ENCODE data around the gene CWC27. TPM values are rescaled to one million over a fixed set of nuclear protein-coding genes. Genes with fewer than 3 reads are reported as not detected.

Gene CWC27
- total RNA-seq, 4 donors from 2014 or later = 12.3 to 21.2 (median 13.4) TPM

DNA sequence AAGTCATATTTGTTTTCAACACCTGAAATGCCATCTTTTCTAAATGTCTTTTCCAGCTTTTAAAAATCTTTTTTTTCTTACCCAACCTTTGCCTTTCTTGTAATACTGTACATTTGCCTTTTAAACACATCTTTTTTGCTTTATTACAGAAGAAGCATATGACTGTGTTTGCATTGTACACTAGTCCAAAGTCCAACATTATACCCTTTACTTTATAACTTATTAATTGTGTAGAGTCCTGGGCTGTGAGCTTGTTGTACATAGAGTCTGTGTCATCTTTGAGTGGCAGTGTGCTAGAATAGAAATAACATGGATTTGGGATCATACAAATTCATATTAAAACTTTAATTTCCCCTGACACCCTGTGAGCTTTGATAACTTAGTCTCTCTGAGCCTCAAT is 23.7 kb downstream of the CWC27 start:
- TF ChIP-seq POLR2A (IDR thresholded peaks at IDR 0.05; ENCODE audit: low read depth) (no peak), EP300 (IDR thresholded peaks at IDR 0.05) (no peak), POLR2AphosphoS5 (IDR thresholded peaks at IDR 0.05) (no peak)
- TF ChIP-seq, protein P1, sequence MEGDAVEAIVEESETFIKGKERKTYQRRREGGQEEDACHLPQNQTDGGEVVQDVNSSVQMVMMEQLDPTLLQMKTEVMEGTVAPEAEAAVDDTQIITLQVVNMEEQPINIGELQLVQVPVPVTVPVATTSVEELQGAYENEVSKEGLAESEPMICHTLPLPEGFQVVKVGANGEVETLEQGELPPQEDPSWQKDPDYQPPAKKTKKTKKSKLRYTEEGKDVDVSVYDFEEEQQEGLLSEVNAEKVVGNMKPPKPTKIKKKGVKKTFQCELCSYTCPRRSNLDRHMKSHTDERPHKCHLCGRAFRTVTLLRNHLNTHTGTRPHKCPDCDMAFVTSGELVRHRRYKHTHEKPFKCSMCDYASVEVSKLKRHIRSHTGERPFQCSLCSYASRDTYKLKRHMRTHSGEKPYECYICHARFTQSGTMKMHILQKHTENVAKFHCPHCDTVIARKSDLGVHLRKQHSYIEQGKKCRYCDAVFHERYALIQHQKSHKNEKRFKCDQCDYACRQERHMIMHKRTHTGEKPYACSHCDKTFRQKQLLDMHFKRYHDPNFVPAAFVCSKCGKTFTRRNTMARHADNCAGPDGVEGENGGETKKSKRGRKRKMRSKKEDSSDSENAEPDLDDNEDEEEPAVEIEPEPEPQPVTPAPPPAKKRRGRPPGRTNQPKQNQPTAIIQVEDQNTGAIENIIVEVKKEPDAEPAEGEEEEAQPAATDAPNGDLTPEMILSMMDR (IDR thresholded peaks at IDR 0.05) = no peak
- H3K27me3 ChIP-seq = no peaks in the 10 kb centered on the region
- H3K27ac ChIP-seq (replicated peaks in 1 of 4) = no peak overlapping the region
- DNase-seq (ENCODE audit: extremely low spot score) = no peak
- intact Hi-C loops (cut with DNase I) = no loop called here
- H3K9me3 ChIP-seq = no peaks in the 10 kb centered on the region
- H3K4me1 ChIP-seq = no peaks in the 10 kb centered on the region
- H3K4me3 ChIP-seq = no peak overlapping the region
- peaks cover 0 to 12% (median 3%) of the 10 kb centered on the region in 4 donors for H3K36me3 ChIP-seq

DNA sequence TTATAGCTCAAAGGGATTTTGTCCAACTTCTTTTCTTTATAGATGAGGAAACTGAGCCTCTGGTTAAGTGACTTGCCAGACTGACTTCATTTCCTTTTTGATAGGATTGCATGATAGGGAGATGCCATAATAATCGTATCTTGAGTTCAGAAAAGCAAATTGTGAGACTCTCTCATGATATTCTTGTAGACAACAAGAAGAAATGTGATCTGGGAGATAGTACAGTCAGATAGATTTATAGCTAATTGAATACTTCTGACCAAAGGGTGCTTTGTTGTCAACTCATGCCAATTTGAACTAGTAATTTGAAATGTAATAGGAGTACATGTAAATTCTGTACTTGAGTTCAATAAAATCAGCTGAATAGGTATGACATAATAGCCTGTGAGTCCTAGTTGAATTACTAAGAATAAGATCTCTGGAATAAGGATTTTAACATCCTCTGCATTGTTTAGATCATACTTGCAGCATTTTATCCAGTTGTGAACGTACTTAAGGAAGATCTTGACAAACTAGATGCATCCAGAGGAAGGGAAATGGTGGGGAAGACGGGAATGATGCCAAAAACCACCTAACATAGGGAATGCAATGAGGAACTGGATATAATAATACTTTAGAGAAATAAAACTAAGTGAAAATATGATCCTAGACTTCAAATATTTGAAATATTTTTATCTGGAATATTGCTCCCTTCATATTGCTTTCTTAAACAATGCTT is 25.5 kb downstream of the CWC27 start:
- Histone ChIP-seq H3K36me3 (peaks cover 0 to 15% (median 2%) of the 10 kb centered on the region in 4 donors), H3K27me3 (no peaks in the 10 kb centered on the region), H3K27ac (replicated peaks in 1 of 4) (no peak overlapping the region), H3K4me1 (no peaks in the 10 kb centered on the region), H3K9me3 (no peaks in the 10 kb centered on the region), H3K4me3 (no peak overlapping the region)
- TF ChIP-seq POLR2AphosphoS5 (IDR thresholded peaks at IDR 0.05) = no peak
- TF ChIP-seq POLR2A (IDR thresholded peaks at IDR 0.05; ENCODE audit: low read depth) = no peak
- TF ChIP-seq, protein P1 (IDR thresholded peaks at IDR 0.05) = no peak
- TF ChIP-seq EP300 (IDR thresholded peaks at IDR 0.05) = no peak
- intact Hi-C loops (cut with DNase I) = no loop called here
- WGBS = 75% methylated on average over 3 of the region's 3 CpGs
- DNase-seq (ENCODE audit: extremely low spot score) = no peak

DNA sequence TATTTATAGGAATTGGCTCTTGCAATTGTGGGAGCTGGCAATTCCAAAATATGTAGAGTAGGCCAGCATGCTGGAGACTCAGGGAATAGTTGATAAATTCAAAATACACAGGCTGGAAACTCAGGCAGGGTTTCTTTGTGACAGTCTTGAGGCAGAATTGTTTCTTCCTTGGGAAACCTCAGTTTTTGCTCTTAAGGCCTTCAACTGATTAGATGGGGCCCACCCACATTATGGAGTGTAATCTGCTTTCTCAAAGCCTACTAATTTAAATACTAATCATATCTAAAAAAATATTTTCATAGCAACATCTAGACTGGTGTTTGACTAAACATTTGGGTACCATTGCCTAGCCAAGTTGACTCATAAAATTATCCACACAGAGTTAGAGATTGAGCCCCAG is 27.6 kb downstream of the CWC27 start:
- intact Hi-C loops (cut with DNase I) = no loop called here
- Histone ChIP-seq H3K27me3 (no peaks in the 10 kb centered on the region), H3K4me1 (no peaks in the 10 kb centered on the region), H3K36me3 (peaks cover 0 to 16% (median 6%) of the 10 kb centered on the region in 4 donors), H3K4me3 (no peak overlapping the region), H3K27ac (replicated peaks in 1 of 4) (no peak overlapping the region), H3K9me3 (no peaks in the 10 kb centered on the region)
- DNase-seq (ENCODE audit: extremely low spot score) = no peak
- TF ChIP-seq, protein P1 (IDR thresholded peaks at IDR 0.05) = no peak
- TF ChIP-seq EP300 (IDR thresholded peaks at IDR 0.05) (no peak), POLR2A (IDR thresholded peaks at IDR 0.05; ENCODE audit: low read depth) (no peak), POLR2AphosphoS5 (IDR thresholded peaks at IDR 0.05) (no peak)

DNA sequence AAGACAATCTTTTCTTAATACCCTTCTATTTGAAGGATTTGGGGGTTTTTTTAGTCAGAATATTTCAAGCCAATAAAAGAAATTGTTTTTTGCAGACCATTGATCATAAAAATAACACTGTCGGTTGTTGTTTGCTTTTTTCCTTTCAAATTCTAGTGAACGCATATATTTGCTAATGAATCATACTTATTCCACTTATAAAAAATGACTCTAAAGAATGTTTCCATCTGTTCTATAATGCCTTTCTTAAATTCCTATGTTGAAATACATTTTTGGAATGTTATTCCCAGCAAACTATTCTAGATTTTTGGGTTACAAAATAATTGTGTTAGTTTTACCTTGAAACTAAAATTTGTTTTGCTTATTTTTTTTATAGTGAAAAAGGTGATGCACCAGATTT is 32.2 kb downstream of the CWC27 start:
- no peak for DNase-seq (ENCODE audit: extremely low spot score)
- H3K4me1 ChIP-seq = no peaks in the 10 kb centered on the region
- peaks cover 4 to 44% (median 21%) of the 10 kb centered on the region in 4 donors for H3K36me3 ChIP-seq
- no peaks in the 10 kb centered on the region for H3K9me3 ChIP-seq
- intact Hi-C loops (cut with DNase I) = no loop called here
- no peak overlapping the region for H3K4me3 ChIP-seq
- H3K27me3 ChIP-seq = no peaks in the 10 kb centered on the region
- no peak for TF ChIP-seq POLR2AphosphoS5 (IDR thresholded peaks at IDR 0.05)
- TF ChIP-seq, protein P1 (IDR thresholded peaks at IDR 0.05) = no peak
- no peak for TF ChIP-seq POLR2A (IDR thresholded peaks at IDR 0.05; ENCODE audit: low read depth)
- no peak for TF ChIP-seq EP300 (IDR thresholded peaks at IDR 0.05)
- H3K27ac ChIP-seq (replicated peaks in 1 of 4) = no peak overlapping the region
- WGBS = 86% methylated on average over 2 of the region's 2 CpGs

DNA sequence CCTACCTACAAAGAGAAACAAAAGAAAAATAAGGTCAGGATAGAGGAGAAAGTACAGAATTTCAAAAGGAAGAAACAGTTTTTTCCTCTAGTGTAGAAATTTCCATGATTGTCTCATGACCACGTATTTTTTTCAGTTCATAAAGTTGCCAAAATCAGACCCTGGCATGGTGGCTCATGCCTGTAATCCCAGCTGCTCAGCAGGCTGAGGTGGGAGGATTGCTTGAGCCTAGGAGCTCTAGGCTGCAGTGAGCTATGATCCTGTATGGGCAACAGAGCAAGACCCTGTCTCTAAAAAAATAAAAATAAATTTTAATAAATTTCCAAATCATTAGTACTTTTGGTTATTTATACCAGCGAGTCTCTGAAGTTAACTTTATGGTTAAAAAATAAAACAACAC is 37.8 kb downstream of the CWC27 start:
- DNase-seq (ENCODE audit: extremely low spot score) = no peak
- H3K27me3 ChIP-seq = no peaks in the 10 kb centered on the region
- 79% methylated on average over 2 of the region's 2 CpGs for WGBS
- intact Hi-C loops (cut with DNase I) = no loop called here
- H3K4me1 ChIP-seq = no peaks in the 10 kb centered on the region
- no peak overlapping the region for H3K27ac ChIP-seq (replicated peaks in 1 of 4)
- no peaks in the 10 kb centered on the region for H3K9me3 ChIP-seq
- H3K4me3 ChIP-seq = no peak overlapping the region
- TF ChIP-seq, protein P1 (IDR thresholded peaks at IDR 0.05) = no peak
- no peak for TF ChIP-seq POLR2A (IDR thresholded peaks at IDR 0.05; ENCODE audit: low read depth)
- peaks cover 4 to 32% (median 20%) of the 10 kb centered on the region in 4 donors for H3K36me3 ChIP-seq

All from esophagus muscularis mucosa (tissue), 4 donors.